Left lobe of liver (tissue), 2 donors: ENCODE results near the gene PARD6G. TPM values are rescaled to one million over a fixed set of nuclear protein-coding genes. Genes with fewer than 3 reads are reported as not detected.

Source experiments
- ATAC-seq: fragments of 200-7000 bp; cut with Tn5 transposase; one replicate; pipeline ENCODE4 v1.9.1; 2020; ENCODE audit warnings: mild to moderate bottlenecking, moderate library complexity
- DNase-seq: peaks from one replicate; pipeline ENCODE4 v3.0.0-alpha.2; 2020; ENCODE audit warnings: low spot score
- total RNA-seq: library from RNA; stranded (reverse); gene quantifications from one replicate; pipeline ENCODE4 v1.2.1, GENCODE V29; 2021
- donor health status: DM: no; HTN: no; CAD: no; lungs with moderate emphysema.
- donor health status: DM: no; HTN: yes; CAD: no.

PARD6G gene
- total RNA-seq, 1 donor from 2014 or later, result 2.3 TPM

GRCh38 chr18:80157708-80158343, 89.5 kb downstream of the PARD6G start:
- DNase-seq (peak; percentile 77), ATAC-seq (peak; percentile 89)

- DNase-seq, result no peak
- ATAC-seq, result peak; percentile 56
Observed at GRCh38 chr18:80154293-80154692, 93.0 kb downstream of the PARD6G start.

GRCh38 chr18:80149667-80150066, 97.6 kb downstream of the PARD6G start:
- DNase-seq, result no peak
- ATAC-seq, result peak; percentile 34

- ATAC-seq (peak; percentile 27), DNase-seq (no peak)
Observed at GRCh38 chr18:80148326-80149199, 98.8 kb downstream of the PARD6G start.

GRCh38 chr18:80147418-80148325, 99.6 kb downstream of the PARD6G start:
- ATAC-seq, result peak; percentile 86

GRCh38 chr18:80147037-80147417, 100.3 kb downstream of the PARD6G start:
- no peak for DNase-seq
- ATAC-seq, result peak; percentile 51

More at GRCh38 chr18:80147418-80148325, 99.6 kb downstream of the PARD6G start:
- peak; percentile 86 for DNase-seq

GRCh38 chr18:80145196-80145804, 102.0 kb downstream of the PARD6G start:
- no peak for ATAC-seq

GRCh38 chr18:80143881-80144280, 103.4 kb downstream of the PARD6G start:
- ATAC-seq, result no peak
- no peak for DNase-seq

More at GRCh38 chr18:80145196-80145804, 102.0 kb downstream of the PARD6G start:
- no peak for DNase-seq

GRCh38 chr18:80140455-80140985, 106.8 kb downstream of the PARD6G start:
- no peak for DNase-seq
- no peak for ATAC-seq

- DNase-seq (no peak), ATAC-seq (no peak)
Observed at GRCh38 chr18:80137976-80138375, 109.3 kb downstream of the PARD6G start.

- no peak for DNase-seq
Observed at GRCh38 chr18:80137137-80137536, 110.2 kb downstream of the PARD6G start.

GRCh38 chr18:80136679-80137078, 110.6 kb downstream of the PARD6G start:
- ATAC-seq (no peak), DNase-seq (no peak)

More at GRCh38 chr18:80137137-80137536, 110.2 kb downstream of the PARD6G start:
- no peak for ATAC-seq

- no peak for DNase-seq
- ATAC-seq, result no peak
Observed at GRCh38 chr18:80135136-80135535, 112.2 kb downstream of the PARD6G start.

- ATAC-seq, result no peak
- DNase-seq, result no peak
Observed at GRCh38 chr18:80133124-80133523, 114.2 kb downstream of the PARD6G start.

- DNase-seq, result no peak
Observed at GRCh38 chr18:80132180-80132812, 115.0 kb downstream of the PARD6G start.

GRCh38 chr18:80130555-80130954, 116.8 kb downstream of the PARD6G start:
- DNase-seq, result no peak
- ATAC-seq, result no peak

More at GRCh38 chr18:80132180-80132812, 115.0 kb downstream of the PARD6G start:
- no peak for ATAC-seq

GRCh38 chr18:80129672-80130367, 117.5 kb downstream of the PARD6G start:
- no peak for ATAC-seq
- no peak for DNase-seq

GRCh38 chr18:80127635-80128034, 119.7 kb downstream of the PARD6G start:
- DNase-seq (no peak), ATAC-seq (peak; percentile 75)

- ATAC-seq (no peak), DNase-seq (no peak)
Observed at GRCh38 chr18:80126797-80127196, 120.5 kb downstream of the PARD6G start.
